ENCODE data around the gene PHF20. TPM values are rescaled to one million over a fixed set of nuclear protein-coding genes. Genes with fewer than 3 reads are reported as not detected.

The PHF20 gene
- total and polyA plus RNA-seq, 5 donors from 2014 or later, result 87.3 to 159 (median 102) TPM

GRCh38 chr20:35791821-35792220, 20.0 kb downstream of the PHF20 start:
- no peak for ATAC-seq (ENCODE audit: low read depth in 2 of 2)
- Histone ChIP-seq H3K27ac (ENCODE audit: insufficient read depth, low read length, poor library complexity, severe bottlenecking) (no peak overlapping the region), H3K4me1 (ENCODE audit: control insufficient read depth, insufficient read depth, low read length, poor library complexity, severe bottlenecking) (peaks cover 5% of the 10 kb centered on the region), H3K36me3 (ENCODE audit: control insufficient read depth, insufficient read depth, low read length) (no peaks in the 10 kb centered on the region), H3K27me3 (ENCODE audit: control insufficient read depth, insufficient read depth, low read length) (no peaks in the 10 kb centered on the region), H3K4me3 (ENCODE audit: low read depth, low read length) (no peak overlapping the region), H3K9me3 (ENCODE audit: control insufficient read depth in 2 of 2, low read length in 2 of 2) (no peaks in the 10 kb centered on the region)
- no peaks in the 10 kb centered on the region for H3K9me3 Mint-ChIP-seq
- DNase-seq, result no peak
- no peak overlapping the region for H3K4me3 Mint-ChIP-seq
- H3K27ac Mint-ChIP-seq, result peak overlapping the region; percentile 6 to 91 (median 29)
- H3K36me3 Mint-ChIP-seq, result no peaks in the 10 kb centered on the region
- H3K27me3 Mint-ChIP-seq, result no peaks in the 10 kb centered on the region
- H3K4me1 Mint-ChIP-seq, result peaks cover 6 to 39% (median 28%) of the 10 kb centered on the region in 4 donors

DNA sequence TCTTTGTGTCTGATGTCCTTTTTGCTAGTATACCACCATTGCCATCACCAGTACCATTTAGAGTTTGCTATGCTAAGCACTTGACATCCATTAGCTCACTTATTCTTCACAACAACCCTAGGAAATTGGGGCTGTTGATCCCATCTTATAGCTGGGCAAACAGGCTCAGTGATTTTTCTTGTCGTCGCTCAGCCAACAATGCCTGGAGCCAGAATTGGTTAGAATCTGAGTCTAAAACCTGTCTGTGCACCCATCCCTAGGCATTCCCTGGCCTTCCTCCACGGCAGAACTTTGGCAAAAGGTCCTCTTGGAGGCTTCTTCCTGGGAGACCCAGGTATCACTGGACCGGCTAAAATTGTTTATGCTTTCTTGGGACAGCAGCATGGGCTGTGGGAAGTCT, 20.9 kb downstream of the PHF20 start:
- Mint-ChIP-seq H3K27me3 (no peaks in the 10 kb centered on the region), H3K4me1 (peaks cover 6 to 40% (median 28%) of the 10 kb centered on the region in 4 donors), H3K27ac (peak overlapping the region in 2 of 3 donors; percentile 9 to 11), H3K36me3 (no peaks in the 10 kb centered on the region), H3K9me3 (no peaks in the 10 kb centered on the region), H3K4me3 (no peak overlapping the region)
- H3K4me3 ChIP-seq (ENCODE audit: low read depth, low read length), result no peak overlapping the region
- no peaks in the 10 kb centered on the region for H3K36me3 ChIP-seq (ENCODE audit: control insufficient read depth, insufficient read depth, low read length)
- peaks cover 5% of the 10 kb centered on the region for H3K4me1 ChIP-seq (ENCODE audit: control insufficient read depth, insufficient read depth, low read length, poor library complexity, severe bottlenecking)
- no peak overlapping the region for H3K27ac ChIP-seq (ENCODE audit: insufficient read depth, low read length, poor library complexity, severe bottlenecking)
- no peaks in the 10 kb centered on the region for H3K9me3 ChIP-seq (ENCODE audit: control insufficient read depth in 2 of 2, low read length in 2 of 2)
- DNase-seq (no peak), ATAC-seq (ENCODE audit: low read depth in 2 of 2) (no peak)
- H3K27me3 ChIP-seq (ENCODE audit: control insufficient read depth, insufficient read depth, low read length), result no peaks in the 10 kb centered on the region

GRCh38 chr20:35796571-35796970, 24.8 kb downstream of the PHF20 start:
- Mint-ChIP-seq H3K4me3 (no peak overlapping the region), H3K36me3 (peaks cover 14% of the 10 kb centered on the region), H3K27ac (peak overlapping the region; percentile 29 to 90 (median 87)), H3K27me3 (no peaks in the 10 kb centered on the region), H3K9me3 (no peaks in the 10 kb centered on the region), H3K4me1 (peaks cover 6 to 51% (median 30%) of the 10 kb centered on the region in 4 donors)
- Histone ChIP-seq H3K27me3 (ENCODE audit: control insufficient read depth, insufficient read depth, low read length) (no peaks in the 10 kb centered on the region), H3K4me3 (ENCODE audit: low read depth, low read length) (no peak overlapping the region), H3K4me1 (ENCODE audit: control insufficient read depth, insufficient read depth, low read length, poor library complexity, severe bottlenecking) (peaks cover 5% of the 10 kb centered on the region), H3K36me3 (ENCODE audit: control insufficient read depth, insufficient read depth, low read length) (peaks cover 22% of the 10 kb centered on the region), H3K9me3 (ENCODE audit: control insufficient read depth in 2 of 2, low read length in 2 of 2) (no peaks in the 10 kb centered on the region), H3K27ac (ENCODE audit: insufficient read depth, low read length, poor library complexity, severe bottlenecking) (peak overlapping the region; percentile 57)
- no peak for ATAC-seq (ENCODE audit: low read depth in 2 of 2)
- DNase-seq, result peak in 2 of 3 donors; percentile 33 to 37

GRCh38 chr20:35801865-35802264, 30.1 kb downstream of the PHF20 start:
- no peaks in the 10 kb centered on the region for H3K4me1 ChIP-seq (ENCODE audit: control insufficient read depth, insufficient read depth, low read length, poor library complexity, severe bottlenecking)
- peaks cover 42% of the 10 kb centered on the region for H3K36me3 ChIP-seq (ENCODE audit: control insufficient read depth, insufficient read depth, low read length)
- H3K4me3 ChIP-seq (ENCODE audit: low read depth, low read length), result no peak overlapping the region
- H3K9me3 Mint-ChIP-seq, result no peaks in the 10 kb centered on the region
- H3K36me3 Mint-ChIP-seq, result peaks cover 21% of the 10 kb centered on the region
- H3K9me3 ChIP-seq (ENCODE audit: control insufficient read depth in 2 of 2, low read length in 2 of 2), result no peaks in the 10 kb centered on the region
- H3K4me1 Mint-ChIP-seq, result peaks cover 0 to 31% (median 14%) of the 10 kb centered on the region in 4 donors
- no peaks in the 10 kb centered on the region for H3K27me3 Mint-ChIP-seq
- DNase-seq (no peak), ATAC-seq (ENCODE audit: low read depth in 2 of 2) (no peak)
- no peak overlapping the region for H3K27ac ChIP-seq (ENCODE audit: insufficient read depth, low read length, poor library complexity, severe bottlenecking)
- no peak overlapping the region for H3K4me3 Mint-ChIP-seq
- peak overlapping the region; percentile 58 to 83 (median 59) for H3K27ac Mint-ChIP-seq
- H3K27me3 ChIP-seq (ENCODE audit: control insufficient read depth, insufficient read depth, low read length), result no peaks in the 10 kb centered on the region

GRCh38 chr20:35806075-35806474, 34.3 kb downstream of the PHF20 start:
- no peak for ATAC-seq (ENCODE audit: low read depth in 2 of 2)

GRCh38 chr20:35807877-35808276, 36.1 kb downstream of the PHF20 start:
- DNase-seq (no peak), ATAC-seq (ENCODE audit: low read depth in 2 of 2) (no peak)
- Histone ChIP-seq H3K4me1 (ENCODE audit: control insufficient read depth, insufficient read depth, low read length, poor library complexity, severe bottlenecking) (no peaks in the 10 kb centered on the region), H3K9me3 (ENCODE audit: control insufficient read depth in 2 of 2, low read length in 2 of 2) (no peaks in the 10 kb centered on the region), H3K27me3 (ENCODE audit: control insufficient read depth, insufficient read depth, low read length) (no peaks in the 10 kb centered on the region), H3K27ac (ENCODE audit: insufficient read depth, low read length, poor library complexity, severe bottlenecking) (no peak overlapping the region), H3K4me3 (ENCODE audit: low read depth, low read length) (no peak overlapping the region), H3K36me3 (ENCODE audit: control insufficient read depth, insufficient read depth, low read length) (peaks cover 15% of the 10 kb centered on the region)
- H3K27me3 Mint-ChIP-seq, result no peaks in the 10 kb centered on the region
- H3K9me3 Mint-ChIP-seq, result no peaks in the 10 kb centered on the region
- peak overlapping the region in 1 of 3 donors; percentile 16 for H3K27ac Mint-ChIP-seq
- H3K4me1 Mint-ChIP-seq, result peaks cover 8 to 20% (median 12%) of the 10 kb centered on the region in 4 donors
- peaks cover 19% of the 10 kb centered on the region for H3K36me3 Mint-ChIP-seq
- no peak overlapping the region for H3K4me3 Mint-ChIP-seq

More at GRCh38 chr20:35806075-35806474, 34.3 kb downstream of the PHF20 start:
- Mint-ChIP-seq H3K9me3 (no peaks in the 10 kb centered on the region), H3K36me3 (peaks cover 25% of the 10 kb centered on the region), H3K27me3 (no peaks in the 10 kb centered on the region), H3K4me1 (peaks cover 6 to 26% (median 17%) of the 10 kb centered on the region in 4 donors), H3K27ac (no peak overlapping the region), H3K4me3 (no peak overlapping the region)
- H3K9me3 ChIP-seq (ENCODE audit: control insufficient read depth in 2 of 2, low read length in 2 of 2), result no peaks in the 10 kb centered on the region
- H3K27ac ChIP-seq (ENCODE audit: insufficient read depth, low read length, poor library complexity, severe bottlenecking), result no peak overlapping the region
- no peaks in the 10 kb centered on the region for H3K4me1 ChIP-seq (ENCODE audit: control insufficient read depth, insufficient read depth, low read length, poor library complexity, severe bottlenecking)
- H3K4me3 ChIP-seq (ENCODE audit: low read depth, low read length), result no peak overlapping the region
- no peaks in the 10 kb centered on the region for H3K27me3 ChIP-seq (ENCODE audit: control insufficient read depth, insufficient read depth, low read length)
- peaks cover 29% of the 10 kb centered on the region for H3K36me3 ChIP-seq (ENCODE audit: control insufficient read depth, insufficient read depth, low read length)
- no peak for DNase-seq

- peaks cover 27% of the 10 kb centered on the region for H3K36me3 Mint-ChIP-seq
- H3K4me1 ChIP-seq (ENCODE audit: control insufficient read depth, insufficient read depth, low read length, poor library complexity, severe bottlenecking), result peaks cover 19% of the 10 kb centered on the region
- no peaks in the 10 kb centered on the region for H3K9me3 ChIP-seq (ENCODE audit: control insufficient read depth in 2 of 2, low read length in 2 of 2)
- no peak for DNase-seq
- no peak for ATAC-seq (ENCODE audit: low read depth in 2 of 2)
- peak overlapping the region; percentile 62 to 90 (median 83) for H3K27ac Mint-ChIP-seq
- H3K4me3 ChIP-seq (ENCODE audit: low read depth, low read length), result no peak overlapping the region
- no peak overlapping the region for H3K27ac ChIP-seq (ENCODE audit: insufficient read depth, low read length, poor library complexity, severe bottlenecking)
- H3K4me1 Mint-ChIP-seq, result peaks cover 11 to 40% (median 24%) of the 10 kb centered on the region in 4 donors
- peak overlapping the region in 1 of 4 donors; percentile 19 for H3K4me3 Mint-ChIP-seq
- no peaks in the 10 kb centered on the region for H3K9me3 Mint-ChIP-seq
- no peaks in the 10 kb centered on the region for H3K27me3 ChIP-seq (ENCODE audit: control insufficient read depth, insufficient read depth, low read length)
- no peaks in the 10 kb centered on the region for H3K27me3 Mint-ChIP-seq
- H3K36me3 ChIP-seq (ENCODE audit: control insufficient read depth, insufficient read depth, low read length), result peaks cover 15% of the 10 kb centered on the region
Measured at GRCh38 chr20:35820715-35821114, 48.9 kb downstream of the PHF20 start.

DNA sequence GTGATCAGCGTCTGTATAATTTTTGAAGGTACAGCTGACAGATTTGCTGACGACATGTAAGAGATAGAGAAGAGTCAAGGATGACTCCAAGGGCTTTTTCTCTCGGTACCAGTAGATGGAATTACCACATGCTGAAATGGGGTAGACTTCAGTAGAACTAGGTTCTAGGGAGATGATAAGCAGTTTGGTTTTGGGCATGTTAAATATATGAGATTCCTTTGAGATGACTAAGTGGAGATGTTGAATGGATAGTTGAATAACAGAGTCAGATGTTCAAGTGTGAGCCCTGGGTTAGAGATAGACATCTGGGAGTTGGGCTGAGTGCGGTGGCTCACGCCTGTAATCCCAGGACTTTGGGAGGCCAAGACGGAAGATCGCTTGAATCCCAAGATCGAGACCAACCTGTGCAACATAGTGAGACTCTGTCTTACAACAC, 50.0 kb downstream of the PHF20 start:
- ATAC-seq (ENCODE audit: low read depth in 2 of 2), result no peak
- Mint-ChIP-seq H3K27ac (peak overlapping the region in 2 of 3 donors; percentile 3 to 70), H3K9me3 (no peaks in the 10 kb centered on the region)

More for the DNA sequence above, 50.0 kb downstream of the PHF20 start:
- no peak for DNase-seq
- Mint-ChIP-seq H3K4me3 (no peak overlapping the region), H3K4me1 (peaks cover 11 to 46% (median 31%) of the 10 kb centered on the region in 4 donors), H3K27me3 (no peaks in the 10 kb centered on the region), H3K36me3 (peaks cover 35% of the 10 kb centered on the region)
- no peaks in the 10 kb centered on the region for H3K9me3 ChIP-seq (ENCODE audit: control insufficient read depth in 2 of 2, low read length in 2 of 2)
- no peak overlapping the region for H3K27ac ChIP-seq (ENCODE audit: insufficient read depth, low read length, poor library complexity, severe bottlenecking)
- peaks cover 15% of the 10 kb centered on the region for H3K36me3 ChIP-seq (ENCODE audit: control insufficient read depth, insufficient read depth, low read length)
- peaks cover 19% of the 10 kb centered on the region for H3K4me1 ChIP-seq (ENCODE audit: control insufficient read depth, insufficient read depth, low read length, poor library complexity, severe bottlenecking)
- H3K4me3 ChIP-seq (ENCODE audit: low read depth, low read length), result no peak overlapping the region
- H3K27me3 ChIP-seq (ENCODE audit: control insufficient read depth, insufficient read depth, low read length), result no peaks in the 10 kb centered on the region
